CD8-positive, alpha-beta memory T cell (primary cell): ENCODE data around the gene GPR15LG. TPM values are rescaled to one million over a fixed set of nuclear protein-coding genes. Genes with fewer than 3 reads are reported as not detected.

ENCODE experiments used
- CTCF ChIA-PET: fragments of 350-600 bp; sonication (Branson Sonifier 250); formaldehyde crosslinking; loops from one replicate; lab custom pipeline; 2021; ENCODE audit warnings: antibody characterized with exemption; lab: Charles Lee
- POLR2A ChIA-PET: fragments of 350-600 bp; sonication (Branson Sonifier 250); formaldehyde crosslinking; loops from one replicate; lab custom pipeline; 2021; ENCODE audit warnings: antibody characterized with exemption; lab: Charles Lee
- DNase-seq, 5 donors: peaks; one replicate each; pipeline versions ENCODE4 v3.0.0 to v3.0.0-alpha.2; 2020 to 2022; ENCODE audit warnings: mixed read lengths in 1 of 5
- H3K27ac ChIP-seq: one replicate; pipeline ENCODE4 v1.7.0; 2013; ENCODE audit warnings: low read depth, mild to moderate bottlenecking, low read length, moderate library complexity
- H3K27me3 ChIP-seq: 2 replicates; pipeline ENCODE4 v1.7.0; 2013; ENCODE audit warnings: low read length, mild to moderate bottlenecking; ENCODE audit not compliant: insufficient read depth, poor library complexity, severe bottlenecking
- H3K36me3 ChIP-seq: 2 replicates; pipeline ENCODE4 v1.7.0; 2013; ENCODE audit warnings: mild to moderate bottlenecking, low read length, moderate library complexity; ENCODE audit not compliant: insufficient read depth
- H3K4me1 ChIP-seq: 2 replicates; pipeline ENCODE4 v1.7.0; 2013; ENCODE audit warnings: mild to moderate bottlenecking, low read length, moderate library complexity; ENCODE audit not compliant: insufficient read depth
- H3K4me3 ChIP-seq: 2 replicates; pipeline ENCODE4 v1.7.0; 2013; ENCODE audit warnings: mild to moderate bottlenecking, low read length
- H3K9me3 ChIP-seq: 2 replicates; pipeline ENCODE4 v1.7.0; 2013; ENCODE audit warnings: mild to moderate bottlenecking, low read length
- H3K27ac Mint-ChIP-seq, 8 donors: one replicate each; pipeline ENCODE4 v1.8.0; 2020 to 2021; ENCODE audit warnings: mixed read lengths in 8 of 8, mild to moderate bottlenecking in 6 of 8, inconsistent platforms in 3 of 8, moderate library complexity in 3 of 8
- H3K27me3 Mint-ChIP-seq, 2 donors: one replicate each; pipeline ENCODE4 v1.8.0; 2020 to 2021; ENCODE audit warnings: mixed read lengths in 2 of 2, mild to moderate bottlenecking in 1 of 2, moderate library complexity in 1 of 2
- H3K36me3 Mint-ChIP-seq, 3 donors: one replicate each; pipeline ENCODE4 v1.8.0; 2020 to 2021; ENCODE audit warnings: mixed read lengths in 3 of 3, inconsistent platforms in 1 of 3, mild to moderate bottlenecking in 1 of 3
- H3K4me1 Mint-ChIP-seq, 3 donors: one replicate each; pipeline ENCODE4 v1.8.0; 2020 to 2021; ENCODE audit warnings: mixed read lengths in 3 of 3, inconsistent platforms in 1 of 3, mild to moderate bottlenecking in 1 of 3
- H3K4me3 Mint-ChIP-seq, 7 donors: one replicate each; pipeline ENCODE4 v1.8.0; 2020 to 2021; ENCODE audit warnings: mixed read lengths in 7 of 7, mild to moderate bottlenecking in 6 of 7, moderate library complexity in 4 of 7, inconsistent platforms in 2 of 7
- H3K9me3 Mint-ChIP-seq, 5 donors: one replicate each; pipeline ENCODE4 v1.8.0; 2020 to 2022; ENCODE audit warnings: mixed read lengths in 5 of 5, mild to moderate bottlenecking in 3 of 5, moderate library complexity in 2 of 5, inconsistent platforms in 1 of 5
- polyA plus RNA-seq: library from polyadenylated mRNA; unstranded; fragments of 300-500 nt; fragmentation: Illumina TruSeq; gene quantifications from one replicate; pipeline ENCODE4 v1.2.3, GENCODE V29; 2021
- total RNA-seq, 2 experiments: library from RNA; stranded (reverse); gene quantifications; one replicate each; pipeline ENCODE4 v1.2.3, GENCODE V29; 2021

GPR15LG gene
- total and polyA plus RNA-seq, 3 experiments from 2014 or later: not detected

DNA sequence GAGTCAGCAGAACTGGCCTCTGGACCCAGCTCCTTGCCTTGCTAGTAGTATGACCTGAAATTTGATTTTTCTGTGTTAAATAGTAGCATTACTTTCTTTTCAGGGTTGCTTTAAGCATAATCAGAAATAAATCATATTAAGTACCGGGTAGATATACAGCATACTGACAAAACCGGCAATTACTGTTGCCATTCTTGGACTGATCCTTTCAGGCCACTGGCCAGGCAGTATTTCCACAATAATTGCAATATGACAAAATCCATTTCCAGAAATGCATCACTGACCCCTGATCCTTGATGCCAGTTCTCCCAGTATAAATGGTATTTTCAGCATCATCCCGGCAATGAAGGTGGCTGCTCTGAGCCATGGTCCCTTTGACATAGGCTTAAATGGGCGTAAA, 60.9 kb downstream of the GPR15LG start:
- Mint-ChIP-seq H3K27me3 (peaks cover 13 to 55% of the 10 kb centered on the region in 2 donors), H3K4me1 (no peaks in the 10 kb centered on the region), H3K4me3 (no peak overlapping the region), H3K36me3 (no peaks in the 10 kb centered on the region), H3K9me3 (no peaks in the 10 kb centered on the region), H3K27ac (no peak overlapping the region)
- no peaks in the 10 kb centered on the region for H3K4me1 ChIP-seq
- H3K4me3 ChIP-seq: no peak overlapping the region
- no peaks in the 10 kb centered on the region for H3K36me3 ChIP-seq
- ChIA-PET POLR2A (no interaction called here), CTCF (no interaction called here)
- H3K27me3 ChIP-seq: no peaks in the 10 kb centered on the region
- no peaks in the 10 kb centered on the region for H3K9me3 ChIP-seq
- DNase-seq: no peak
- no peak overlapping the region for H3K27ac ChIP-seq

Other genes starting within 250 kb of the GPR15LG start
- gene GHITM, start 34.3 kb upstream of the GPR15LG start, total RNA-seq: 100 to 1,000 TPM; 218 TPM
- 294 TPM for gene GHITM, start 34.3 kb upstream of the GPR15LG start, polyA plus RNA-seq
- 1 to 10 TPM; 1.4 to 1.7 TPM for gene CDHR1, start 20.7 kb downstream of the GPR15LG start, total RNA-seq
- gene CDHR1, start 20.7 kb downstream of the GPR15LG start, polyA plus RNA-seq: 1.4 TPM
- not detected for gene LRIT2, start 51.7 kb downstream of the GPR15LG start, total RNA-seq
- not detected for gene LRIT2, start 51.7 kb downstream of the GPR15LG start, polyA plus RNA-seq
- not detected for gene LRIT1, start 67.7 kb downstream of the GPR15LG start, total RNA-seq
- not detected for gene LRIT1, start 67.7 kb downstream of the GPR15LG start, polyA plus RNA-seq
- gene RGR, start 71.3 kb downstream of the GPR15LG start, total RNA-seq: not detected
- not detected for gene RGR, start 71.3 kb downstream of the GPR15LG start, polyA plus RNA-seq
- gene CCSER2, start 154.8 kb downstream of the GPR15LG start, total RNA-seq: 10 to 100 TPM; 62.6 to 74.5 TPM
- gene CCSER2, start 154.8 kb downstream of the GPR15LG start, polyA plus RNA-seq: 114 TPM